ENCODE data around the gene HELB. TPM values are rescaled to one million over a fixed set of nuclear protein-coding genes. Genes with fewer than 3 reads are reported as not detected.

The HELB gene
- 1 to 10 TPM; 2.7 to 3.3 (median 2.9) TPM for polyA plus RNA-seq (ENCODE audit: insufficient read length in 3 of 3)

DNA sequence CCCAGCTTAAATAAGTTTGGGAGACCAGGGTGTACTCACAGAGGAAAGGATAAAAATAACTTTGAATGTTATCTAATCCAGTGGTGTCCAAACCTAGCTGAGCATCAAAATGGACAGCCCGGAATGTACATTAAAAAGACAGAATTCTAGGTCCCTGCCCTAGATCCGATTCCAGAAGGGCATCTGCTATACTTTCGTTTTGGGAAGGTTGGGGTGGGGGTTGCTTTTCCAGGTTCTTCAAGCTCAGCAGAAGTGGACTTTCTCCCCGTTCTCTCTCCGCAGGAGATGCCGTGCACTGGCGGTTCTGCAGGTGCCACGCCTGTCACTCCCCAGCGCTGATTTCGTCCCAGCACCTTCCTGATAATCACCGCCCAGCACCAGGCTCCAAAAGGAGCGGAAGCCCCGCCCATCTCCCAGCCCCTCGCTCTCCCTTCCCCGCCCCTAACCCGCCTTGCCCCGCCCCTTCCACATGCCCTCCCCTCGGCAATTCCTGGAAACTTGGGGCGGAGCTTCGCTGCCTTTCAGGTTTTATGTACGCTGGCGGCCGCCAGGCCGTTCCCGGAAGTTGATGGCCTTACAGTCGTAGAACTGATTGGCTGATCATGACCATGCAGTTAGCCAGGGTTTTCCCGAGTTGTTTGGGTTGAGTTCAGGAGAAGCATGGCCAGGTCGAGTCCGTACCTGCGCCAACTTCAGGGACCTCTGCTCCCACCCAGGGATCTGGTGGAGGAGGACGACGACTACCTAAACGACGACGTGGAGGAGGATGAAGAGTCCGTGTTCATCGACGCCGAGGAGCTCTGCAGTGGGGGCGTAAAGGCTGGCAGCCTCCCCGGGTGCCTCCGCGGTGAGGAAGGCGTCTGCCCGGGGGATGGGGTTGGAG, at the start of gene HELB:
Gene HELB, plus strand, starts transcription at position 550 of the 883 bp plus-strand sequence. Its CDS starts 111 bp downstream, at position 661.
- peak; percentile 90 to 95 (median 94) for DNase-seq (ENCODE audit: low read depth in 3 of 3, low spot score in 2 of 3)

DNA sequence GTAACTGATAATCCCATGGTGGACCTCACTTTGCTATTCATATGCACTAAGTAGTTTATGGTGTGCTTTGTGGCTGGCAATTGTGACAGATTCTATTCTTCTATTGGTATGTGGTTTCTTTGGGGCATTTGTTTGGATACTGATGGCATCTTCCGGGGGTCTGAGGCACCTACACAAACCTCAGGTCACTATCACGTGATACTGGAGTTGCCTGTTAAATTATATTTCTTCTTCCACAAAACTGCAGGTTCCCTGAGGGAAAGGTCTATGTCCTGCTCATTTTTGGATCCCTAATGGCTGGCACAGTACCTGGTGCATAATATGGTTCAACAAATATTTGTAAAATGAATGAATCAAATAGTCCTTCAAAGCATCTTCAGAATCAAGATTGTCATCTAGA, 49.5 kb upstream of the HELB start:
- no peak for DNase-seq (ENCODE audit: low read depth in 3 of 3, low spot score in 2 of 3)

DNA sequence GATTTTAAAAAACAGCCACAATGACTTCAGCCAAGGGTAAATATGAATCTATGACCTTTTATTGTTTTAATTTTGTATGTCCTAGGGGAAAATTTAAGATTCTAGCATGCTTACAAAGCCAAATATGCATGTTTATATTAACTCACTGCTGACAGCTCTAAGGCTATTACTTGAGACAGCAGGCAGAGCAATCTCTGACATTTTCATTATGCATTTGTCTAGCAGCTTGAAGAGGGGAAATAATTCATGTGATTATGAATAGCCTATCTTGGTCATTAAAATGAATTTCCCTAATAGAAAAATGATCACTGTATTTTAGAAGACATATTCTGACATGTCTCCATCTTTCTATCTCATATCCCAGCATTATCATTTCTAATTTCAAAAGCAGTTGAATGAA, 46.6 kb upstream of the HELB start:
- no peak for DNase-seq (ENCODE audit: low read depth in 3 of 3, low spot score in 2 of 3)

DNA sequence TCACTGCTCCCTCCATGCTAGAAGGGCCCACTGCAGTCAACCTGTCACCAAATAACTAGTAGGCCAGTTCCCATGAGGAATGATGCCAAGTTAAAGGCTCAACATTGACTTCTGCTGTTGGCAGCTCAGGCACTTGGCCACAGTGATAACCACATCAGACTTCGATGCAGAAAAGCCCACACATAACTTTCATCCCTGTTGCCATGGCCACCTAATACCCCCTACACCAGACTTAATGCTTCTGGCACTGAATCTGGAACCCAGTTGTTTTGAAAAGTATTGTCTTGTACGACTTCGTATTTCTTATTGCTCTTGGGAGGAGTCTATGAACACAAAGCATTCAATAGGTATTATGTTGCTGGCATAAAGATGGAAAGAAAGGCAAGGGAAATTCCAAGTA, 44.3 kb upstream of the HELB start:
- DNase-seq (ENCODE audit: low read depth in 3 of 3, low spot score in 2 of 3): no peak

DNA sequence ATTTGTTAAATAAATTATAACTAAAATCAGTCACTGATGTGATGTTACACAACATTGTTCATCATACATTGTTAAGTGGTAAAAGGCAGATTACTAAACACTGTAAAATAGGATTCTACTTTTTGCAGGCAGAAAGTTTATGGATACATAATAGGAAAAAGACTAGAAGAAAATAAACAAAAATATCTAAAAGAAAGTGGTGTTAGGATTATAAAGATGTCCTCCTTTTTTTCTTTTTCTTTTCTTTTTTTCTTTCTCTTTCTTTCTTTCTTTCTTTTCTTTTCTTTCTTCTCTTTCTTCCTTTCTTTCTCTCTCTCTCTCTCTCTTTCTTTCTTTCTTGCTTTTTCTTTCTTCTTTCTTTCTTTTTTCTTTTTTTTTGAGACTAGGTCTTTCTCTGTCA, 39.6 kb upstream of the HELB start:
- DNase-seq (ENCODE audit: low read depth in 3 of 3, low spot score in 2 of 3): no peak

DNA sequence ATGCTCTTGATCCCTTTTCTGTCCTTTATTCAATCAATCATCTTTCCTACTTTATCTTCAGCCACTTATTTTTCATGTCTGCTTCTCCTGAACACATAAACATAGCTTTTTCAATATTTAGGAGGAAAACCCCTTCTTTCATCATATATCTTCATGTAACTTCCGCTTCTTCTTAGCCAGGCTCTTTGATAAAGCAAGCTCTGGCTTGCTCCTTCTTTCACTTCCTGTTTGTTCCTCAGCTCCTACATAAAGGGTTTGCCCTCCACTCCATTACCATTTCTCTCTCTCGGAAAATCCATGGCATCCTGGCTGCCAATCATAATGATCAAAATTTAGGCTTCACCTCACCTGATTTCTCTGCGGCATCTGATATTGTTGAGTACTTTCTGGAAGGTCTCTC, 33.7 kb upstream of the HELB start:
- DNase-seq (ENCODE audit: low read depth in 3 of 3, low spot score in 2 of 3): no peak

DNA sequence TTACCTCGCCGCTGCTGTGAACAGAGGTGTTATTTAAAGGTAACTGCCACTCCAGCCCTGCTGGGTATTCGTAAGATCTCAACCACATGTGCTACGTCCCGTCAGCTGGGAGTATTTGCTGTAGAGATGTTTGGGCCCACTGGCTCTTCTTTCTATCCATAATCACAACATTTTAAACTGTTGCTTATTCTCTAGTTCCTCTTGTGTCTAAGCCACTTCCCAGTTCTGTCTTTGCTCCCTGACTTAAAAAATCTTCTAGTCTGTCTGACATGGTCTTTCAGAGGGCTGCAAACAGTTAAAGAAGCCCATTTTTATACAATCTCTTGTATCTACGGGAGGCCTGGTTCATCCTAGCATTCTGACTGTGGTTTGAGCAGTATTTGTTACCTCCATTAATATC, 33.2 kb upstream of the HELB start:
- DNase-seq (ENCODE audit: low read depth in 3 of 3, low spot score in 2 of 3): no peak

DNA sequence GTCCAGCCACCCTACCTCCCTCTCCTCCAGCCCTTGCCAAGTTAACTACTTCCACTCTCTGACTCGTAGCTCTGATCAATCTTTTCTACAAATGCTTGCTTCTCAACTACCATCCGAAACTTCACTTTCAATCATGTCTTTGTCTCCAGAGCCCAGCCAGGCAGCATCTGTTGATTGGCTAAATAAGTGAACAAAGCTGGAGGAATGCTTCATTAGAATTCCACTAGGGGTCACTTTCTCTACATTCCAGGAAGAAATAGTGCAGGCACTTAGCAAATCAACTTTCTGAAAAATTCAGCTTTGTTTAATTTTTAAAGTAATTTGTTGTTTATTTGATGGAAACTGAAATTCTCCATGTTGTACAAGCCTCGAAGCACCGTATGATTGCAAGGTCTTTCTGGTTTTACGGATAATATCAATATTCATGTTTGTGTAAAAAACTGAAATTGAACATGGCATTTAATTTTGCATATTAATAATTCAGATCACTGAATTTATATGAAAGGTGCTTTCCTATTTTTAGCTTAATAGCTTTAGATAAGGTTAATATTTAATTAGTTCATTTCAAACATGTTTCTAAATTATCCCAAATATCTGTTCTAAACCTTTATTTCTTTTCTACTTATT, 32.4 kb upstream of the HELB start:
- peak in 2 of 3 donors; percentile 15 to 17 for DNase-seq (ENCODE audit: low read depth in 3 of 3, low spot score in 2 of 3)

DNA sequence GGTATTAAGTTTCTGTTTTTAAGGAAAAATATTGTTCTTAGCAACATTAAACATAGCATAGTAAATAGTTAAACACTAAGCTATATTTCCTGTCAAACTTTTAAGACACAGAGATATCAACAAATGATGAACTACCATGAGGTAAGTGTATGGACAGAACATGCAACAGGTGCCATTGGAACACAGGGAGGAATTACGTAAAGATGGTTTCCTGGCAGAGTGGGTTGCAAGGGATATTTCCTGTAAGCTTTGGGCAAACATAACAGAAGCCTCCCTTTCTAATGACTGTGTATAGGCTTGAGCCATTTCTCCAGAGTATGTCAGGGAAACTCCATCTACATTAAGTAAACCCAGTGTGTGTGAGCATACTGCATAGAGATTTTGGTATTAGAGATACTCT, 31.7 kb upstream of the HELB start:
- no peak for DNase-seq (ENCODE audit: low read depth in 3 of 3, low spot score in 2 of 3)

DNA sequence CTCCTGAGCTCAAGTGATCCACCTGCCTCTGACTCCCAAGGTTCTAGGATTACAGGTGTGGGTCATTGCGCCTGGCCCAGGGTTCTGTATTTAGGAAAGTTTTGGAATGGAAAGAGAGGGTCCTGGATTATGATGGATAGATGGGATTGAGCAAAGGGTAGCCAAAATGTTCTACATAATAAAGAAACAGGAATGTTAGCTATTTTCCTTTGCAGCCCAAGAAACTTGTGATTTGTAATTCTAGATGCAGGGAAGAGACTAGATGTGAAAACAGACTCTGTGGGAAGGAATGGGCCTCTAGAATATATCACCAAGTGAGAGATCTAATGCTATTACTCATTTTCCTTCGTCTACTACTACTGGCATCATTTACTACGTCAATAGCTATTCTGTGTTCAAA, 29.6 kb upstream of the HELB start:
- no peak for DNase-seq (ENCODE audit: low read depth in 3 of 3, low spot score in 2 of 3)

DNA sequence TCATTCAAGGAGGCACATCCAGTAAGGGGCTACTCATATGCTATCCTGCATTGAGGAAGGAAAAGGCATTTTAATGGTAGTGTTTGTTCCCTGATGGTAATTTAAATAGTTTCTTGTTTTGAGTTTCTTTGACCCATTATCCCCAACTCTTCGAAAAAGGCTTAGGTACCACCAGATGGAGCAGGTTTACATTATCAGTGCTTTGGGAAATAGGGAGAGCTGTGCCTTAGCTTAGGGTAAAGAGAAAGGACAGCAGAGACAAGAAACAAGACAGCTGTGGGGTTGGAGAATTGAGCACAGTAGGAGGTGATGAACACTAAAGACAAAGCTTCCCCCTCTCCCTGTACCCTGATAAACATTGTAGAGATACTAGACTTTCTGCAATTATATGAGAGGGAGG, 29.1 kb upstream of the HELB start:
- DNase-seq (ENCODE audit: low read depth in 3 of 3, low spot score in 2 of 3): no peak

DNA sequence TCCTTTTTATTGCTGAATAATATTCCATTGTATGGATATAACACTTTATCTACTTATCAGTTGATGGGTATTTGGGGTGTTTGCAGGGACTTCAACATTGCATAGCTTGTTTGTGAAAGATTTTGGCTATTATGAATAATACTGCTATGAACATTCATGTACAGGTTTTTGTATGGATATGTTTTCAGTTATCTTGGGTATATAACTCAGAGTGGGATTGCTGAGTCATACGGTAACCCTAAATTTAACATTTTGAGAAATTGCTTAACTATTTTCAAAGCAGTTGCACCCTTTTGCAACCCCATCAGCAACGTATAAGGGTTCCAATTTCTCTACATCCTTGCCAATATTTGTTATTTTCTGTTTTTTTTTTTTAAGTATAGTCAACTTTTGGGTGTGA, 27.3 kb upstream of the HELB start:
- DNase-seq (ENCODE audit: low read depth in 3 of 3, low spot score in 2 of 3): no peak

DNA sequence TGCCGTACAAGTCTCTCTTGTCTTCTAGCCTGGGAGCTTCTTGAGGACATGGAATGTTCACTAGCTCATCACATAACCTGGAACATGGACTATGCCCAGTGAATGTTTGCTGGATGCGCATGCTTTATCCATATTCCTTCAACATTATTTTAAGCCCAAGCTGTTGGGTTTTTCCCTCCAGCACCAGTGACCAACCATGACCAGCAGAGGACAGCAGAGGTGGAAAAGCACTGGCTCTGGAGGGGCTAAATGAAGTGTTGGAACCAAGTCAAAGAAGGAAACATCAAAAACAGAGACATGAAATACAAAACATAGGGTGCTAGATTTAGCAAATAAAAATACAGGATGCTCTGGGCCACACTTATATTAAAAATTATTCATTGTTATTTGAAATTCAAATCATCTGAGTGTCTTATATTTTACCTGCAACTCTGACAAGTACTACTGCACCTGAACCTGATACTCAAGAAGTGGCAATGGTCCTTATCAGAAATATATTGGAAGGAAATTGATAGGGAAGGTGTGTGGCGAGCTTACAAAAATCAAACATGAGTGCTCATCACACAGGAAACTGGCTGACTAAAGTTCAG, 23.1 kb upstream of the HELB start:
- no peak for DNase-seq (ENCODE audit: low read depth in 3 of 3, low spot score in 2 of 3)

DNA sequence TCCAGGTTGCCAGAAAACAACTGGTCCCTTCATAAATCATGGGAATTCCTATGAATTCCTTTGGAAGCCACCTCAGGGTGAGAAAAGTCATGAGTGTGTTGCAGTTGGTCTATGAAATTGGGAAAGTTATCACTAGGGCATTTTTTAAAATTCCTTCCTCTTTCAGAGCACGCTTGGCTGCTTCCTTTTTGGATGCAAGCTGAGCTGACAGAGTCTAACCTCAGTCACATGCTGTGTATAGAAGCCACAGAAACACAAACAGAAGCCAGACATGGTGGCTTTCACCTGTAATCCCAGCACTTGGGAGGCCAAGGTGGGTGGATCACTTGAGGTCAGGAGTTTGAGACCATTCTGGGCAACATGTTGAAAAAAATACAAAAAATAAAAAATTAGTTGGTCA, 21.7 kb upstream of the HELB start:
- no peak for DNase-seq (ENCODE audit: low read depth in 3 of 3, low spot score in 2 of 3)

DNA sequence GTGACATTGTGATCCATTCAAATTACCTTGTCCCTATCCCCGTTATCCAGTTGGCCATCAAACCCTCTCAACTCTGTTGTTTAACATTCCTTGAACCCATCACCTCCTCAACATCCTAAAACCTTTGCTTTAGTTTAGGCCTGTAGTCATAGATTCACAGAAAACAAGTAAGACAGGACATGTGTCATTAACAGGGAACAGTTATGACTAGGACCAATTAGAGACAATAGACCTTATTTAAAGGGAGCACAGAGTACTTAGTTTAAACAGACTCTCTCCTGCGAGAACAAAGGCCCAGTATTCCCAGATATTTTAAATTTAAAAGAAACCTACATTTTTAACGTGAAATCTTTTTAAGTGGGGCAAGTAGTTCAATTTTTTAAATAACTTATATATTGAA, 20.0 kb upstream of the HELB start:
- DNase-seq (ENCODE audit: low read depth in 3 of 3, low spot score in 2 of 3): no peak

DNA sequence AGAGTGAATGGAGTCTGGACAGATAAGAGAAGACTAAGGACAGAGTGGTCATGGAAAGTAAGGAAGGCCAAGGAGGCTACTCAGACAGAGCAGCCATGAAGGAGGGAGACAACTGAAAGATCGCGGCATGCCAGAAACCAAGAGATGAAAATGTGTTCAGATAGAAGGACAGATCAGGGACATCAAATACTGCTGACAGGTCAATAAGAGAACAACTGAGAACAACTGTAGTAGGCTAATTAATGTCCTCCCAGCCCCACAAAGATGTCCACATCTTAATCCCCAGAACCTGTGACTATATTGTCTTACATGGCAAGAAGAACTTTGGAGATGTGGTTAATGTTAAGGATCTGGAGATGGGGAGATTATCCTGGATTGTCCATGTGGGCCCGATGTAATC, 15.0 kb upstream of the HELB start:
- DNase-seq (ENCODE audit: low read depth in 3 of 3, low spot score in 2 of 3): no peak

DNA sequence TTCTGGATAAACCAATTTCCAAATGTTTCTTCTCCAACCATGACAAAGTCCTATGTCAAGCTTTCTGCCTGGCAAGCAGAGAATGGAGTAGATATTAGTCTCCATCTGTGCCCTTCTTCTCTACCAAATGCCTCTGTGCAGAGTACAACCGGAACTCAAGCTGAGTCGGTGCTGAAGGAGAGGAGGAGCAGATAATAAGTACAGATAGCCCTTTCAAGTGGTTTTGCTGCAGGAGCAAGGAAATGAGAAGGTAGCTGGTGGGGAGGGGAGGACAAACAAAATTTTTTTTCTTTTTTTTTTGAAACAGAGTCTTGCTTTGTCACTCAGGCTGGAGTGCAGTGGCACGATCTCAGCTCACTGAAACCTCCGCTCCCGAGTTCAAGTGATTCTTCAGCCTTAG, 14.2 kb upstream of the HELB start:
- DNase-seq (ENCODE audit: low read depth in 3 of 3, low spot score in 2 of 3): no peak

DNA sequence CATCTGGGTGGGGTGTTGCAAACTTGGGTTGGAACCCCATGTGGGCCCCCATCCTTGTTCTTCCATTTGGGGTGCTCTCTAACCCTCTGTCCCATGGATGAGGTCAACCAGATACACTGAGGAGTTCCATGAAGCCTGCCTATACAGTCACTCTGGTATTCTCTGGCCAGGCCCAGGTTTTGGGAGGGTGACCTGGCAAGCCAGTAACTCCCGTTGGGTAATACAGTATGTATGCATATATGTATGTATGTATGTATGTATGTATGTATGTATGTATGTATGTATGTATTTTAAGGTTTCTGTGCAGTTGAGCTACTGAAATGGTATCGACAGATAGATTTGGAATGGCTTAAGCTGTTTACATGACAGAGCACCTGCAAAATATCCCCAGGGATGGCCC, 12.8 kb upstream of the HELB start:
- DNase-seq (ENCODE audit: low read depth in 3 of 3, low spot score in 2 of 3): no peak

DNA sequence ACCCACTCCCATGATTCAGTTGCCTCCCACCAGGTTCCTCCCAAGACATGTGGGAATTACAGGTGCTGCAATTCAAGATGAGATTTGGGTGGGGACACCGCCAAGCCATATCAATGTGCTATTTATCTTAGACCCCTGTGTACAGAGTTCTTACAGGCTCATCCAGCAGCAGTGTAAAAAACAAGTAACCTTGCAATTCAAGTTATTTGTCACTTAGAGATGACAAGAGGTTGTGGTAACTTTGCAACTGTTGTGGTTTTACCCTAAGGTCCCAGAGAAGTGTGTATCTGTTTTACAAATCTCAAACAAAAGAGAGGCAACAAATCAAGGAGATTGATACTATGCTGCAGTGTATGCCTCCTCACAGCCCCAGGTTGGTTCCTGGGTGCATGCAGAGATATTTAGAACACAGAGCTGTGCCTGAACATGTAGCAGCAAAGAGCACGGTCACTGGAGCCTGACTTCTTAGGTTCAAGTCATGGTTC, 11.5 kb upstream of the HELB start:
- no peak for DNase-seq (ENCODE audit: low read depth in 3 of 3, low spot score in 2 of 3)

DNA sequence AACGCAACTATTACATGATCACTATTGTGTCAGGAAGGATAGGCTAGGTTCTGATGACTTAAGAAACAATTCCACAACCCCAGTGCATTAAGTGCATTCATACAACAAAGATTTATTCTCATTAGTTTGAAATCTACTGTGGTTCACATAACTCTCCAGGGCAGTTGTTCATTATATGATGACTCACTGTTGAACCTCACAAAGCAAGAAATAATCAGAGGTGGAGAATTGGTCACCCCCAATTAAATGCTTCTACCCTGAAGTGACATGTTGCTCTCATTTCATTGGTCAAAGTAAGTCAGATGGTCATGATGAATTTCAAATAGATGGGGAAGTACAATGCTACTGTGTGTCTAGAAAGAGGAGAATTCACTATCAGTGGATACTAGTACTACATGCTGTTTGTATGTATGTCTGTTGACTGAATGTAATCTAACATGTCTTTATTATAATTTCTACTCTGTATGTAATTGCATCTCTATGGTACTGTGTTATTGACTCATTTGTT, 6.1 kb upstream of the HELB start:
- no peak for DNase-seq (ENCODE audit: low read depth in 3 of 3, low spot score in 2 of 3)

DNA sequence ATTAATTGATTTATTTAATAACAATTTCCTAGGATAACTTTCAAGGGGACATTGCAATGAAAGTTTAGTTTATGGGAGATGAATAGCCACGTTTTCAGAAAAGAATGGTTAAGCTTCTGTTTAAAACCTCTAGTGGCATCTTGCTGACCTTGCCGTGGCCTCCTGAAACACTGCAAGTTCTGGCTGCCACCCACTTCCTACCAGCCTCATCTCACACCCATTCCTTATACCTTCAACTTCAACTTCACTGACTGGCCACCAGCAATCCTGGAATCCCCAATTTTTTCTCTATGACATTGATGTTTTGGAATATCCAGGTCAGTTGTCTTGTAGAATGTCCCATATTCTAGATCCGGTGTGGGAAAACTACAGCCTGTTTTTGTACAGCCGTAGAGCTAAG, 5.2 kb upstream of the HELB start:
- no peak for DNase-seq (ENCODE audit: low read depth in 3 of 3, low spot score in 2 of 3)

DNA sequence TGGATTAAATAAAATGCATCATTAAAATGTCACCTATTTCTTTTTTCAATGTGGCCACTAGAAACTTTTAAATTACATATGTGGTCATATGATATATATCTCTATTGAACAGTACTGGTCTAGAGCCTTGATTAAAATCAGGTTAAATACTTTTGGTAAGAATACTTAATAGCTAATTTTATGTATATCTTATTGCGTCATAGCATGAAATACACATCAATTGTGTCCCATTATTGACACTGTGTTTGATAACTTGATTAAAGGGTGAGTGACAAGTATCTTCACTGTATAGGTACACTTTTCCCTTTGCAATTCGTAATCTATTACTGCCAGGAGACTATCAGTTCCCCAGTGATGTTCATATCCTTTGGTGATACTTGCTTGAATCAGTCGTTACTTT, 4.4 kb upstream of the HELB start:
- no peak for DNase-seq (ENCODE audit: low read depth in 3 of 3, low spot score in 2 of 3)

Data from right renal cortex interstitium (tissue), 3 donors.